Stimulated activated CD8-positive, alpha-beta memory T cell treated with anti-CD3 and anti-CD28 coated beads, Interleukin-4, amount 100 ng/mL, for 4 hours (primary cell): ENCODE data around the gene KATNB1.
"Not testable (repeated sequence)": the region's sequence is repeated elsewhere in the genome, so short reads cannot be mapped to it uniquely, and the experiment has no call there.

Source experiments
- DNase-seq, 2 donors: peaks; one replicate each; pipeline ENCODE4 v3.0.0-alpha.2; 2020; ENCODE audit warnings: low read depth in 2 of 2, low spot score in 1 of 2

The KATNB1 gene

DNA sequence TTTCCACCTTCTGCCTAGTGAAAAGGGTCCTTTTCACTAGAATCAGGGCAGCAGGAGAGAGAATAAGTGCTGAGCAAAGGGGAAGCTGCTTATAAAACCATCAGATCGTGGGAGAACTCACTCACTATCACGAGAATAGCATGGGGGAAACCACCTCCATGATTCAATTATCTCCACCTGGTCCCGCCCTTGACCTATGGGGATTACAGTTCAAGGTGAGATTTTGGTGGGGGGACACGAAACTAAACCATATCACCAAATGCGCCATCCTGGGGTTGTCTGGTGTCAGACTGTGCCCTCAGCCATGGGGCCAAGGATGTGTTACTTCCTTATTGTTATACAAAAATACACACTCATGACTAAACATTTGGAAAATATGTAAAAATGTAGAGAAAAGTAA, 10.4 kb upstream of the KATNB1 start:
- DNase-seq: no peak

DNA sequence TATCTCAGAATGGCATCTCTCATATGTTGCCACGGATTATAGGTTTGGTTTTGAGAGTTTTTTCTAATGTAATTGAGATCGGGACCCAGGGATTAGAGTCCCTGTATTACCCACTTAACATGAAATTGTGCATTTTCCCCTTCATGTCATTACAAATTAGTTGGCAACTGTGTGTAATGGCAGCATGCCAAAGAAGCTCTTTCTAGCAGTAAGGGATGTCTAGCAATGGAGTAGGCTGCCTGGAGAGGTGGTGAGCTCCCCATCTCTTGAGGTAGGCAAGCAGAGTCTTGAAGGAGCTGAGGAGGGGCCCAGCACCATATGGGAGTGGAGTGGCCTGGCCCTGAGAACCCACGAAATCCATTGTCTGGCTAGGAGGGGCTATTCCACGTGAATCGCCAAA, 10.0 kb upstream of the KATNB1 start:
- no peak for DNase-seq

DNA sequence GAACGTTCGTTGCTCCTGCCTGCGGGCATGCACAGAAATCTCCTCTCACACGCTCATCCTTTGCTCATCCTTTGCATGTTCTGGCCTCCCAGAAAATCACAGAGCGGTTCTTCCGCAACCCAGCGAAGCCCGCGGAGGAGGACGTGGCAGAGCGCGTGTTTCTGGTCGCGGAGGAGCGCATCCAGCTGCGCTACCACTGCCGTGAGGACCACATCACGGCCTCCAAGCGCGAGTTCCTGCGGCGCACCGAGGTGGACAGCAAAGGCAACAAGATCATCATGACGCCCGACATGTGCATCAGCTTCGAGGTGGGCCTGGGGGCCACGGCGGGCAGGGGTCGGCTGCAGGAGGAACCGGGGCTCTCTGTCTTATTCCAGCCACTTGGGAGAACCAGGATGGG, 9.6 kb upstream of the KATNB1 start:
- DNase-seq: no peak

DNA sequence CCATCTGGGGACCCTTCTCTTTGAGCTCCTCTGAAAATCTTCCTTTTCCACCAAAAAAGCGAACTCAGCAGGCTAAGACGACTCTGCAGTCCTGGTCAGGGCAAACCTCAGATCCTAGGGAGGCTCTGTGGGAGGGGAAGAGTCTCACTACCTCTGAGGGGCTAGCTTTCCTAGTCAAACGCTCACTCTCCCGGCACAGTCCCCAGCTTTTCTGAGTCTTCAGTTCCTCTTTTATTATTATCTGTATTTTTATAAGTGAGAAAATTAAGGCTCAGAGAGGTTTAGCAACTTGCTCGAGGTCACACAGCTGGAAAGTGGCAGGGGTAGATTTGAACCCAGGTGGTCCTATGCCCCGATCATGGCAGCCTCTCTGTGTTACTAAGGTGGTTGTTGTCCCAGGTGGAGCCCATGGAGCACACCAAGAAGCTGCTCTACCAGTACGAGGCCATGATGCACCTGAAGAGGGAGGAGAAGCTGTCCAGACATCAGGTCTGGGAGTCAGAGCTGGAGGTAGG, 9.1 kb upstream of the KATNB1 start:
- no peak for DNase-seq

DNA sequence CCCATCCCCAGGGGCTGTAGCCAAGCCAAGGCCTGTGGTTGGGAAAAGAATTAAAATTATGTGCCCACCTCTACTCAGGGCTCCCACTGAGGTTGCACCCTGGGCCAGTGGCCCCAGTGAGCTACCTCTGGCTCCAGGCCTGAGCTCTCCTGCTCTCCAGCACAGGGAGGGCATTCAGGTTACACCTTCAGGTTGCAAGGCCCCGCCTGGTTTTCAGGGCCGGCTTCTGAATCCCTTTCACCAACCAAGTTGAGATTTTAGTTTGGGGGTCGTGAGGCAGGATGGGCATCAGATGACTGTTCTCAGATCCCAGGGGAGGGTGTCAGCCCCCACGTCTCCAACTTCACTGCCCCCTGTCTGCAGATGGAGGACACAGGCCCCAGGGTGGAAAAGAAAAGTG, 8.0 kb upstream of the KATNB1 start:
- DNase-seq: no peak

DNA sequence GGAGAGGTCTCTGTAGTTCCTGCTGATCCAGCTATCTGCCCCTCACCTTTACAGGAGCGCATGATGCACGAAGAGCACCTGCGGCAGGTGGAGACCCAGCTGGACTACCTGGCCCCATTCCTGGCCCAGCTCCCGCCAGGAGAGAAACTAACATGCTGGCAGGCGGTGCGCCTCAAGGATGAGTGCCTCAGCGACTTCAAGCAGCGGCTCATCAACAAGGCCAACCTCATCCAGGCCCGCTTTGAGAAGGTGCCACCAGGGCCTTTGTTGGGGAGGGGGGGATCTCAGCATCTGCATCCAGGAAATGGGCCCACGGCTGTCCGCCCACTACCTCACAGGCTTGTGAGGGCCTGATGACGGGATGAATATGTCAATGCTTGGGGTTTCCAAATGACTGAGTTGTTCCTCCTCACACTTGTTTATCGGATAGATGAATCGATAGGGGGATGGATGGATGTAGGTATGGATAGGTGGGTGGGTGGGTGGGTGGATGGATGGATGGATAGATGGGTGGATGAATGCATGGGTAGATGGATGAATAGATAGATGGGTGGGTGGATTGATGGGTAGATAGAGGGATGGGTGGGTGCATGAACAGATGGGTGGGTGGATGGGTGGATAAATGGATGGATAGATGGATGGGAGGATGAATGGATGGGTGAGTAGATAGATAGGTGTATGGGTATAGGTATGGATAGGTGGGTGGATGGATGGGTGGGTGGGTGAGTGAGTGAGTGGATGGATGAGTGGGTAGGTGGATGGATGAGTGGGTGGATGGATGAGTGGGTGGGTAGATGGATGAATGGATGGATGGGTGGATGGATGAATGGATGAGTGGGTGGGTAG, 7.0 kb upstream of the KATNB1 start:
- no peak for DNase-seq

DNA sequence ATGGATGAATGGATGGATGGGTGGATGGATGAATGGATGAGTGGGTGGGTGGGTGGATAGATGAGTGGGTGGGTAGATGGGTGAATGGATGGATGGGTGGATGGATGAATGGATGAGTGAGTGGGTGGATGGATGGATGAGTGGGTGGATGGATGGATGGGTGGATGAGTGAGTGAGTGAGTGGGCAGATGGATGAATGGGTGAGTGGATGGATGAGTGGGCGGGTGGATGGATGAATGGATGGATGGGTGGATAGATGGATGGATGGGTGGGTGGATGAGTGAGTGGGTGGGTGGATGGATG, 6.4 kb upstream of the KATNB1 start:
- DNase-seq: no peak

DNA sequence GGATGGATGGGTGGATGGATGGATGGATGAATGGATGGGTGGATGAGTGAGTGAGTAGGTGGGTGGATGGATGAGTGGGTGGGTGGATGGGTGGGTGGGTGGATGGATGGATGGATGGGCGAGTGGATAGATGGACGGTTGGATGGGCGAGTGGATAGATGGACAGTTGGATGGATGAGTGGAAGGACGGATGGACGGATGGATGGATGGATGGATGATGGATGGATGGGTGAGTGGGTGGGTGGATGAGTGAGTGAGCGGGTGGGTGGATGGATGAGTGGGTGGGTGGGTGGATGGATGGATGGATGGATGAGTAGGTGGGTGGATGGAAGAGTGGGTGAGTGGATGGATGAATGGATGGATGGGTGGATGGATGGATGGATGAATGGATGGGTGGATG, 5.7 kb upstream of the KATNB1 start:
- not testable (repeated sequence) for DNase-seq

DNA sequence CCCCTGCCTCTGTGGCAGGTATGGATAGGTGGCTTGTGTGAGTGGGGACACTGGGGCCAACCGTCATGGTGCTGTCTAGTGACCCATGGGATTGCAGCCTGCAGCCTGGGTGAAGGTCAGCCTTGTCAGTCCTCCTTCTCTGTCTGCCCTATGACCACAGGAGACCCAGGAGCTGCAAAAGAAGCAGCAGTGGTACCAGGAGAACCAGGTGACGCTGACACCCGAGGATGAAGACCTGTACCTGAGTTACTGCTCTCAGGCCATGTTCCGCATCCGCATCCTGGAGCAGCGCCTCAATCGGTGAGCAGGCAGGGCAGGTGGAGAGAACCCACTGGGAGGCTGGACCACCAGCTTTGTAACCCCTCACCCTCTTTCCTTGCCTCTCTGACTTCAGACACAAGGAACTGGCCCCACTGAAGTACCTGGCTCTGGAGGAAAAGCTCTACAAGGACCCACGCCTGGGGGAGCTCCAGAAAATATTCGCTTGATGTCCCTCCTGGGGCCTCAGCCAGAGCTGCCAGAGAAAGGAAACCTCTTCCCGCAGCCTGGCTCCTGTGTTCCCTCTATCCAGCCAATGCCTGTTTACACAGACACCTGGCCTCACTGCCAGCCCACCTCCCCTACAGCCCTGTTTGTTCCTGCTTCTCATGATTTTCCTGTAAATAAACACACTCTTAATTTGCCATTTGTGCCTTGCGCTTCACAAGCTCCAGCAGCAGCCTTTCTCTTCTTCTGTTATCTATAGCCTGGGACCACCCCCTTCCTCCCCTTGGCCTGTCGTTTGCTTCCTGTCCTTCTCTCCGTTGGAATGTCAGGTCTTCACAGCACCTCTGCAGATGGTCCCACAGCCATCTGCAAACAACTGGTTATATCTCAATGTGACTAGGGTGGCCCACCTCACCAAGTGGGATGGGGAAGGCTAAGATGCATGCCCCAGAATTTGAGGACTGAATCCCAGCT, 4.5 kb upstream of the KATNB1 start:
- no peak for DNase-seq

DNA sequence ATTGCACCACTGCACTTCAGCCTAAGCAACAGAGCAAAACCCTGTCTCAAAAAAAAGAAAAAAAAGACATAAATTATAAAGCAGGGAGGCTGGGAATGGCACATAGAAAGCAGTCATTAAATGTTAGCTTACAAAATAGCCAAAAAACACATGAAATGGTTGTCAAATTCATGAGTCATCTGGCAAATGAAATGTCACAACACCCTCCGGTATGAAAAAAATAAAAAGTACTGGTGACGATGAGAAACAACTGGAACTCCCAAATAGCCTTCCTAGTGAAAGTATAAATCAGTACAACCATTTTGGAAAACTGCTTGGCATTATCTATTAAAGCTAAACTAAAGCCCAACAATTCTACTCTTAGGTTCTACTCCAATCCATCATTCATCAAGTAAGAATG, 3.5 kb upstream of the KATNB1 start:
- DNase-seq: no peak

DNA sequence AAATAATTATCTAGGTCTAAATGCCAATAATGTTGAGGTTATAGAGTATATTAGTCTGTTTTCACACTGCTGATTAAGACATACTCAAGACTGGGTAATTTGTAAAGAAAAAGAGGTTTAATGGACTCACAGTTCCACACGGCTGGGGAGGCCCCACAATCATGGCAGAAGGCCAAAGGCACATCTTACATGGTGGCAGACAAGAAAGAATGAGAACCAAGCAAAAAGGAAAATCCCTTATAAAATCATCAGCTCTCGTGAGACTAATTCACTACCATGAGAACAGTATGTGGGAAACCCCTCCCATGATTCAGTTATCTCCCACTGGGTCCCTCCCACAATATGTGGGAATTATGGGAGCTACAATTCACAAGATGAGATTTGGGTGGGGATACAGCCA, 2.9 kb upstream of the KATNB1 start:
- DNase-seq: no peak

DNA sequence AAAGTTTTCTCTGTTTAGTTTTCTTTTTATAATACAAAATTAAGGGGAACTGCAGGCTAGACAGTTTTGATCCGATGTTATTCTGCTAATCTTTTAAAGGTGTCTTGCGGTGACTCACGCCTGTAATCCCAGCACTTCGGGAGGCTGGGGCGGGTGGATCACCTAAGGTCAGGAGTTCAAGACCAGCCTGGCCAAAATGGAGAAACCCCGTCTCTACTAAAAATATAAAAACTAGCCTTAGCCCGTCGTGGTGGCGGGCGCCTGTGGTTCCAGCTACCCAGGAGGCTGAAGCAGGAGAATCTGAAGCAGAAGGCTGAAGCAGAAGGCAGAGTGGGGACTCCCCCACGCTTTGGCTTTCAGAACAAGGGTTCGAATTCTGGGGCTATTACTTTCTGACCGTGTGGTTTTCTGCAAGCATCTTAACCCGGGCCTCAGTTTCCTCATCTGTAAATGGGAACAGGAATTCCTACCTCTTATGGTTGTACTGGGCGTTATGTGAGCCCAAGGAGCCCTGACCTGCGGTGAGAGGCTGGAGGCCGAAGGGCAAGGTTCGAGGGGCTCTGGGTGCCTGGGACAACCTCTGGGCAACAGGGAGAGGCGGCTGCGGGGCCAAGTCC, 1.2 kb upstream of the KATNB1 start:
- DNase-seq: no peak

DNA sequence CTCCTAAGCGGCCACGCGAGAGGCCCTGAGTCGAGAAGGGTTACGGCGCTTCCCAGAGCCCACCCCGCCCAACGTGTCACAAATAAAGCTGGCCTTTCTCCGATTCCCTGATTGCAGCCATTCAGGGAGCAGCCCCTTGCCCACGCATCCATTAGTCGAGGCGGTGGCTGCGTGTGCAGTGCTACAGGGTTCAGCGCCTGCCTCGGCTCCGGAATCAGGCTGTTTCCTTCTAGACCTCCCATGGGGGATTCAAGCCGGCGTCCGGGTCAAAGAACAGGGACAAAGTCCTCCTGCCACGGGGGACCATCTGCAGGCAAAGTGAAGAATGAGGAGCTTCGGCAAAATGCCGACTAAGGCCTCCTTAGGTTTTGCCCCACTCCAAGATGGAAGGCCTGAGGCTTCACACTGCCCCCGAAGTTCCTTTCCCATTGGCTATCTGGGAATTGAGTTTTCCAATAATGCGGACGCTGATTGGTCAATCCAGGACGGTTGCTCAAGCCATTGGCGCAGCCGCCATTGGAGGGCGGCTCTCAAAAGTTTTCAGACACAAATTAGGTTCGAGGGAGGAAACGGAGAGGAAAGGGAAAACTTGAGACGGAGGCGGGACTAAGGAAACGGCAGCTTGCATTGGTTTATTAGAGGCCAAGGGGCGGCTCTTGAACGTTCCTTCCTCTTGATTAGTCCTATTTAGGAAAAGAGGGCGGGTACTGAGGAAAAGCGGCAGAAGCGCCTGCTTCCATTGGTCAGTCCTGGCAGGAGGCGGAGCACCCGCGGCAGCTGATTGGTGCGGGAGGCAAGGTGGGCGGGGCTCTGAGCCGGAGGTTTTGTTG, 430 bp upstream of the KATNB1 start:
- DNase-seq: peak; percentile 91 to 97

DNA sequence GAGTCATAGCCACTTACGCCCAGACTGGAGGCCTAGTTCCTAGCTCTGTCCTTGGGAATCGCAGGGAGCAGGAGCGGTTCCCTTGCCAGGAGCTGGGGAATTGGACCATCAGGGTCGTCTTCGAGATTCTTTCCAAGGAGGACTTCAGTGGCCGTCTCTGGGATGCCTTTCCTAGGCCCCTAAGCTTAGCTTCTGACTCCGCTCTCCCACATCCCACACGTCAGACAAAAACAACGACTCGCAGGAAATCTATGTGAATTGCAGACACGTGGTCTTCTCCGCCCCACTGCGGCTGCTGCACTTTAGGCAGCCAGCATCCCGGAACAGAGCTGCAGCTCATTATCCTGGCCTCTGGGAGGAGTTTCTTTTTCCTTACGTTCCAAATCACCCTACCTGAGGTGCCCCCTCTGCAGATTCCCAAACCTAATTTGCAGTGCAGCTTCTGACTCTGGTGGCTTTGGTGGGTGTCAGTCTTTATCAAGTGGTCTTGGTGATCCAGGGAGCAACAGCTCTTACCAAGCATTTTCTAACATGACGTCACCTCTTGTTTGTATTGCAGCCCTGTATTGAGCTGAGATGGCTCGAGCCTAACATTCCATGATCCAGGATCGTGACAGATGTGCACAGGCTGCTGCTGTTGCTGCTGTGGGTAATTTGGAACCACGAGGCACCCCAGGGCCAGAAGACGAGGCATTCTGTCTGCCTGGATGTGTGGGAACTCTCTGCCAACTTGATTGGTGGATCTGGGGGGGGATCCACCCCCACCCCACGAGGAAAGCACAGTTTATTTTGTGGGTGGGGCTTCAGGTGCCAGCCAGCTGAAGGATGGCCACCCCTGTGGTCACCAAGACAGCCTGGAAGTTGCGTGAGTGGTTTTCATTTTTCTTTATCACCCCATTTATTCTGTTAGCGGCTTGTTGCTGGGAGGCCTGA, 1.1 kb downstream of the KATNB1 start:
- DNase-seq: no peak

DNA sequence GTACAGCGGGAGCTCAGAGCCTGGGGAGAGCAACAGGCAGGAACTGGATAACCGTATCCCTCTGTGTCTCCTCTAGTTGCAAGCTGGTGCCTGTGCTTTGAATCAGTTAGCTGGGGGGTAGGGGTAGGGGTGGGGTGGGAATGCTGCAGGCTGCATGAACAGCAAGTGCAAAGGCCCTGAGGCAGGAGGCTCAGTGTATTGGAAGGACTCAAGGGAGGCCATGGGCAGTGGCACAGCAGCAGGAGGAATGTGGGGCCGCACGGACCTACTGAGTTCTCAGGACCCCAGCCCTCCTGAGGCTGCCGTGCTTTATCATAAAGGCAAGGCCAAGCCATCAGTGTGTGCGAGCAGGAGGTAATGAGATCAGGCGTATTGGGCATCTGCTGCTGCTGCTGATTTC, 3.3 kb downstream of the KATNB1 start:
- DNase-seq: no peak

DNA sequence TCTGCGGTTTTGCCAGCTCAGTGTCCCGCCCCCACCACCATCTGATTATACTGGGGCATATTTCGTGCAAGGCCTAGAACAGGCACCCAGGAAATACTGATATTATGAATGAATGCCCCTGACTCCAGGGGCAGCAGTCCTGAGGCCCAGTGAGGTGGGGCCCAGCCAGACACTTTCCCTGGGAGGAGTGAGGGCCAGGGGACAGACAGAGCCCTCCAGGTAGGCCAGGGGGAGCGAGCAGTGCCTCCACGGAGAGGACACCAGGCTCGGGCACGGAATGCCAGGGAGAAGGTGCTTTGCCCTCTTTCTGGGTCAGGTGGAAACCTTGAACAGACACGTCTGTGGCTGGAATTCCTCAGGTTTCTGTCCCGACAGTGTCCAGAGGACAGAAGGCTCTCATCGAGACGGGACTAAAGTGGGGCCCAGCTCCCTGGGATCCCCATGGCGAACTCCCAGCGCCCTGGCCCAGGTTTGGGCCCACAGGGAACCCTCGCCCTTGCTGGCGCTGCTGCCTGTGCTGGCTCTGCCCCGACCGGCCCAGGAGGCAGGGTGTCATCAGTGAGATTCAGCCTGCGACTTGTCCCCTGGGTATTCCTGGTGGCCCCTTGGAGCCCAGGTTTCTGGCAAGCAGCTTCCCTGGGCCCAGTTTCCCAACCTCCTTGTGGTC, 4.3 kb downstream of the KATNB1 start:
- no peak for DNase-seq

DNA sequence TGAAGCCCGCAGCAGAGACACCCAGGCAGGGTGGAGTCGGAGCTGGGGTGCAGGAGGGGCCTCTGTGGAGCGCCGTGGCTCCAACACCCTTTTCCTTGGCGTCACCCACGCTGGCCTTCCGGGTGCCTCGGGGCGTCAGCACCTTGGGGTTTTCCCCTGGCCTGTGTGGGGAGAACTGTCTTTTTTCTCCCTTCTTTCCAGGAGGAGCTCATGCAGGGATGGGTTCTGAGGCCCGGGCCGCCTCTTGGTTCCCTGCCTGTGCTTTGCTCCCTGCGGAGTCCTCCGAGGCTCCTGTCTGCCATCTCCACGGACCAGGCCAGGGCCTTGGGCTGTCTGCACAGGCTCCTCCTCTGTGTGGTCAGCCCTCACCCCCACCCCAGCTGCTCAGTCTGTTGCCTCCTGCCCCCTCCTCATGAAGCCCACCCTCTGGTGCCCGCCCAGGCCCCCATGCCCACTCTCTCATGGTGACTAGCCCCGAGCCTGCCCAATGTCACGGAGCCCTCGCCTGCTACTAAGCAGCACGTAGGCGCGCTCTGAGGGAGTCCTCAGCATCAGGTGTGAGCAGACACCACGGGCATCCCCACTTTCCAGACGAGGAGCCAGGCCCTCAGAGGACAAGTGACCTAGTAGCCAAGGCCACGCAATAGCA, 5.0 kb downstream of the KATNB1 start:
- DNase-seq: no peak

DNA sequence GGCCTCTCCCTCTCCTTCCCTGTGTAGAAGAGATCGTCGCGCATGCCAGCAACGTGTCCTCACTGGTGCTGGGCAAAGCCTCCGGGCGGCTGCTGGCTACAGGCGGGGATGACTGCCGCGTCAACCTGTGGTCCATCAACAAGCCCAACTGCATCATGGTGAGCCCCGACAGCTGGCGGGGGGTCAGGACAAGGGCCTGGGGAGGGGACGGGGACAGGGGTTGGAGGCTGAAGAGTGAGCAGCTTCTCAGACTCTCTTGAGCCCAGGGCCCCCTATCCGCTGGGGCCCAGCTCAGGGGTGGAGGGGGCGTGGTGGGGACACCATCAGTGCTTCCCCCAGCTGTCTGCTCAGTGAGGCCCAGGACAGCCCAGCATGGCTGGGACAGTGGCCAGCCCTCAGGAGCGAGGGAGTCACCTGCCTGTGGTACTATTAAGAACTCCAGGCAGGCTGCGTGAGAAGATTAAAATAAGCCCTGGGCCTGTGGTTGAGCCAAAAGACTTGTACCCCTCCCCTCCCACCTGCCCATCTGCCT, 6.2 kb downstream of the KATNB1 start:
- no peak for DNase-seq

DNA sequence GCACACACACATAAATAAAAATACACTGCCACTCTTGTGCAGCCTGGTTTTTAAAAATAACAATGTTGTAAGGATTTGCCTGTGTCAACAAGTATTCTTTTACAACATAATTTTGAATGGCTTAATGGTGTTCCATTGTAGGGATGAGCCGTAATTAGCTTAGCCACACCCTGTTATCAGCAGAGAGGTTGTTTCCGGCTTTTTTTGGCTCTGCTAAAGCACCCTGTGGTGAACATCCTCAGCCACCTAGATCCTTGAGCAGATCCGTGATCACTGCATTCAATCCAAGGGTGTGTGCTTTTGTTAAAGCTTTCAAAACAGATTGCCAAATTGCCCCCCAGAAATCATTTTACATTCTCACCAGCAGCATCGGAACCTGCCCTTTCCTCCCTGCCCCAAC, 7.0 kb downstream of the KATNB1 start:
- no peak for DNase-seq
